Stimulated activated CD8-positive, alpha-beta memory T cell treated with anti-CD3 and anti-CD28 coated beads, Interleukin-4, amount 100 ng/mL, for 1 hour (primary cell): ENCODE measurements around the gene B4GALT3.
"Not testable (repeated sequence)": the region's sequence is repeated elsewhere in the genome, so short reads cannot be mapped to it uniquely, and the experiment has no call there.

Source experiments
- DNase-seq, 2 donors: peaks; one replicate each; pipeline ENCODE4 v3.0.0-alpha.2; 2020; ENCODE audit warnings: low read depth in 2 of 2, low spot score in 1 of 2

B4GALT3 gene

GRCh38 chr1:161177112-161177935 is at the start of gene B4GALT3:
Gene B4GALT3 (minus strand): TSS chr1:161177507. CDS start chr1:161176060, 1,447 bp downstream.
- peak; percentile 88 to 94 for DNase-seq

GRCh38 chr1:161226759-161227158 is 49.5 kb upstream of the B4GALT3 start:
- no peak for DNase-seq

DNA sequence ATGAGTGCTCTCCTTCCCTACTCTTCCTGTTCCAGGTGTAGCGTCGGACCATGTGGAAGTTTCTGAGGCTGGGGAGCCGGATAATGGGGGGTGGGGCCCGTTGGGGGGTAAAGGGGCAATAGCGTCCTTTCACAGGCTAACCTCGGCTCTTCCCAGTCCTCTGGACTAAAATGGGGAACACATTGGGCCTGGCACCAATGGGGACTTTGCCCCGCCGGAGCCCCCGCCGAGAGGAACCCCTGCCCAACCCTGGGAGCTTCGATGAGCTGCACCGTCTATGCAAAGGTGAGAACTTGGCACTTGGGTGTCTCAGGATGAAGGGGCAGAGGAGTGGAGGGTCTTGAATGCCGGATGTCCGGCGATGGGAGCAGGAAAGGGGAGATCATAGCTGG is 49.0 kb upstream of the B4GALT3 start:
- DNase-seq: no peak

GRCh38 chr1:161225534-161226319 is 48.4 kb upstream of the B4GALT3 start, which contains the start of gene TOMM40L:
Gene TOMM40L (plus strand): TSS chr1:161226060. CDS start chr1:161226490, 430 bp downstream.
- DNase-seq: peak; percentile 58 to 73

- no peak for DNase-seq
Measured at GRCh38 chr1:161225178-161225533, 47.8 kb upstream of the B4GALT3 start.

- not testable (repeated sequence) for DNase-seq
Measured at GRCh38 chr1:161224695-161225087, 47.4 kb upstream of the B4GALT3 start.

- no peak for DNase-seq
Measured at GRCh38 chr1:161223805-161224694, 46.7 kb upstream of the B4GALT3 start.

DNA sequence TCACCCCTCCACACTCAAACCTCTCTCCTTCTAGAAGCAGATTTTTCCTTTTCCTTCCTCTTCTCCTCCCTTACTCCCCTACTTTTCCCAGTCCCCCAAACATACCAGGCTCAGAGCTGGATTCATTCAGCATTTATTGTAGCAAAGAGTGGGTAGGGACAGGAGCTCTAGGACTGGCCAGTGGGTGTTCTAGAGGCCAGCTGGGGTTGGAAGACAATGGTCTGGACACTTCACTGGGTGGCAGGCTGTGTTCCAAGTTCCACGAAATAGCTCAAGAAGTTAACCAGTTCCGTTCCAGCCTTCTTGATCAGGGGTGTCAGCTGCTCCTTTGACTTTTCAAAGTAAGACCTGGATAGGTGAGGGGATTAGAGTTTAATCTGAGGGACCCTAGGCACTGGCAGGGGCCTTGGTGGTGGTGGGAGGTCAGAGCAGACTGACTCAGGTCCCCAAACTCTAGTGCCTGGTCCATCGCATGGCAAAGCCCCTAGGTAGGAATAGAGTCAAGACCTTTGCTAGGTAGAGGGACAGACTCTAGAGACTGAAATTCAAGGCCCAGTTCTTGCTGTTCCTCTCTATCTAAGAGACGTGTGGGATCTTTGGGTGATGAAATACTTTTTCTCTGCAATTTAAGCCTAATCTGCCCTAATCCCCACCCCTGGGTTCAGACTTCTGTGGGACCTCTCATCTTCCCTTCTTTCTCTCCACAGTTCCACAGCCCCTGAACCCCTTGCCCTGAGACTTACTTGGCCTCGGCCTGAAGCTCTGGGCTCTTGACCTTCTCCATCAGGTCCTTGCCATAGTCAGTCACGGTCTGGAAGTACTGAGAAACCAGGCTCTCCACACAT is 45.1 kb upstream of the B4GALT3 start:
- DNase-seq: no peak

- no peak for DNase-seq
Measured at GRCh38 chr1:161220002-161220401, 42.7 kb upstream of the B4GALT3 start.

- no peak for DNase-seq
Measured at GRCh38 chr1:161219078-161219892, 42.0 kb upstream of the B4GALT3 start.

GRCh38 chr1:161218301-161219077 is 41.2 kb upstream of the B4GALT3 start:
- no peak for DNase-seq

GRCh38 chr1:161217831-161218230 is 40.5 kb upstream of the B4GALT3 start:
- DNase-seq: no peak

DNA sequence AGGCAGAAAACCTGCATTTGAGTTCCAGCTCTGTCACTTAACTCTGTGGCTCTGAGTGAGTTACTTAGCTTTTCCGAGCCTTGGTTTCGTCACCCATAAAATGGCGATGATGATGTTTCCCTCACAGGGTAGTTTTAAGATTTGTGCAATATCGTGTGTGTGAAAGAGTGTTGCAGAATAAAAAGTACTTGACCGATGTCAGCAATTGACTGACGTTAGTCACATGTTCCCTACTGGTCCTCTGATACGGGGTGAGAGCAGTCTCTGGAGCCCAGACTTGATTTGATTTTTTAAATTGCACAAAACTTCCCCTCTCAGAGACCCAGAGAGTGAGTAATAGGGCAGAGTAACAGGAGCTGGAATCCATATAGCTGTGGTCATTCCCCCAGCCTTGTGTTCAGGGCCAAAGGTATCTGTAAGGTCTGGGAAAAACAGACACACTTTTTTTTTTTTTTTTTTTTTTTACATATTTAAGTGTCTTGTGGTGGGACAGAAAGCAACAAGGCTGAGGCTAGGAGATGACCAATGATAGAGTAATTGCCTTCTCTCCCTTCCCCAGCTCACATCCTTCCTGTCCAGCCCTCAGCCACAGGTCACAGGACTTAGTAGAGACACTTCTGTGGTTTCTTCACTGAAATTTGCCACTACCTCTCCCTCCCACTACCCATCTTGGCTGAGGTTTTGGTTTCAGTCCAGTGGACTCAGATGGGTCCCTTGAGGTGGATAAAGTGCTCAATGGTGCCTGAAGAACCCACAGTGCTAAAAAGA is 39.8 kb upstream of the B4GALT3 start:
- no peak for DNase-seq

- no peak for DNase-seq
Measured at GRCh38 chr1:161215076-161215475, 37.8 kb upstream of the B4GALT3 start, which contains the start of gene FCER1G. Gene FCER1G (plus strand): TSS chr1:161215295. CDS start chr1:161215322, 27 bp downstream.

- DNase-seq: no peak
Measured at GRCh38 chr1:161214369-161214768, 37.1 kb upstream of the B4GALT3 start.

- DNase-seq: peak in 1 of 2 donors; percentile 45
Measured at GRCh38 chr1:161209790-161210409, 32.6 kb upstream of the B4GALT3 start.

- no peak for DNase-seq
Measured at GRCh38 chr1:161207173-161207572, 29.9 kb upstream of the B4GALT3 start.
